Fibroblast of lung (primary cell): ENCODE measurements around the gene GPC2. TPM values are rescaled to one million over a fixed set of nuclear protein-coding genes. Genes with fewer than 3 reads are reported as not detected.
"Not testable (repeated sequence)": the region's sequence is repeated elsewhere in the genome, so short reads cannot be mapped to it uniquely, and the experiment has no call there.

ENCODE experiments used
- DNase-seq, 2 donors: peaks; one replicate each; pipeline versions ENCODE4 v3.0.0 to v3.0.0-alpha.2; 2010; ENCODE audit warnings: low read depth in 2 of 2
- H2AFZ ChIP-seq: 2 replicates; pipeline ENCODE4 v1.5.1; 2012; ENCODE audit warnings: low read length, control low read depth, inconsistent platforms
- H3K27ac ChIP-seq: 2 replicates; pipeline ENCODE4 v1.5.1; 2011; ENCODE audit warnings: low read length, control low read depth; ENCODE audit not compliant: insufficient read depth
- H3K27me3 ChIP-seq: 2 replicates; pipeline ENCODE4 v1.5.1; 2011; ENCODE audit warnings: mild to moderate bottlenecking, low read length; ENCODE audit not compliant: control insufficient read depth, insufficient read depth
- H3K36me3 ChIP-seq: 2 replicates; pipeline ENCODE4 v1.5.1; 2011; ENCODE audit warnings: low read length; ENCODE audit not compliant: control insufficient read depth, insufficient read depth
- H3K4me1 ChIP-seq: 2 replicates; pipeline ENCODE4 v1.5.1; 2011; ENCODE audit warnings: low read length; ENCODE audit not compliant: control insufficient read depth, insufficient read depth; ENCODE audit errors: extremely low read depth
- H3K4me2 ChIP-seq: 2 replicates; pipeline ENCODE4 v1.5.1; 2011; ENCODE audit warnings: low read length, control low read depth; ENCODE audit not compliant: insufficient read depth; ENCODE audit errors: extremely low read depth
- H3K4me3 ChIP-seq, 4 experiments: fragments of 200-600 bp in 1 of 4; sonication (generic) in 1 of 4; replicated peaks in 1 of 4; 2 replicates each; pipeline ENCODE4 v1.5.1; 2011 to 2016; ENCODE audit warnings: low read length in 4 of 4, low read depth in 3 of 4, mild to moderate bottlenecking in 3 of 4, control low read depth in 2 of 4, inconsistent platforms in 1 of 4, mixed read lengths in 1 of 4; ENCODE audit not compliant: insufficient read depth in 1 of 4; ENCODE audit errors: control extremely low read depth in 1 of 4
- H3K79me2 ChIP-seq: 2 replicates; pipeline ENCODE4 v1.5.1; 2012; ENCODE audit warnings: mild to moderate bottlenecking, low read length, inconsistent platforms; ENCODE audit not compliant: control insufficient read depth, insufficient read depth
- H3K9ac ChIP-seq: 2 replicates; pipeline ENCODE4 v1.5.1; 2011; ENCODE audit warnings: mild to moderate bottlenecking, low read length, control low read depth; ENCODE audit not compliant: insufficient read depth
- H3K9me3 ChIP-seq: 2 replicates; pipeline ENCODE4 v1.5.1; 2012; ENCODE audit warnings: low read depth, low read length; ENCODE audit not compliant: control insufficient read depth, insufficient read depth
- H4K20me1 ChIP-seq: 2 replicates; pipeline ENCODE4 v1.5.1; 2011; ENCODE audit warnings: low read length; ENCODE audit not compliant: control insufficient read depth, insufficient read depth; ENCODE audit errors: extremely low read depth
- CTCF ChIP-seq, 2 donors: IDR thresholded peaks in 1 of 2; conservative IDR thresholded peaks in 1 of 2; 1 replicate in 1 of 2; 2 replicates in 1 of 2; pipeline ENCODE4 v1.5.1; 2011 to 2012; ENCODE audit warnings: low read length in 2 of 2, control low read depth in 1 of 2, inconsistent platforms in 1 of 2, low read depth in 1 of 2, mild to moderate bottlenecking in 1 of 2
- EZH2 ChIP-seq: IDR thresholded peaks from 2 replicates; pipeline ENCODE4 v1.5.1; 2012; ENCODE audit warnings: low read length, control low read depth, mild to moderate bottlenecking; ENCODE audit errors: missing control alignments
- polyA plus RNA-seq, 2 donors: library from polyadenylated mRNA; depleted of rRNA in 1 of 2; stranded (reverse) in 1 of 2; unstranded in 1 of 2; fragments of >200 nt; gene quantifications; 2 replicates each; pipeline ENCODE4 v1.2.1, GENCODE V29; 2011 to 2012; ENCODE audit warnings: missing spikeins in 1 of 2
- total RNA-seq: library from RNA; depleted of rRNA; stranded (reverse); fragments of >200 nt; gene quantifications from 2 replicates; pipeline ENCODE4 v1.2.1, GENCODE V29; 2014

GPC2 gene
- total and polyA plus RNA-seq, 2 donors (not counting 1 experiment from before 2014, with no cell fraction given), result 0.35 to 2.3 TPM

GRCh38 chr7:100204454-100204853 lies 27.3 kb upstream of the GPC2 start:
- H4K20me1 ChIP-seq, result no peaks in the 10 kb centered on the region
- H3K27me3 ChIP-seq, result no peaks in the 10 kb centered on the region
- no peak for TF ChIP-seq EZH2
- TF ChIP-seq CTCF (conservative IDR thresholded peaks at IDR 0.05 in 1 of 2, IDR thresholded peaks at IDR 0.05 in 1 of 2; ENCODE audit: low read depth in 1 of 2, low read length in 2 of 2), result no peak

GRCh38 chr7:100200693-100201092 lies 23.5 kb upstream of the GPC2 start:
- Histone ChIP-seq H3K9ac (no peak overlapping the region), H3K4me1 (no peaks in the 10 kb centered on the region), H3K9me3 (no peaks in the 10 kb centered on the region), H3K27ac (no peak overlapping the region), H3K4me2 (no peak overlapping the region), H3K79me2 (no peaks in the 10 kb centered on the region), H3K27me3 (no peaks in the 10 kb centered on the region), H3K4me3 (no peak overlapping the region), H4K20me1 (no peaks in the 10 kb centered on the region), H3K36me3 (no peaks in the 10 kb centered on the region), H2AFZ (no peak overlapping the region)
- no peak for DNase-seq
- TF ChIP-seq EZH2 (no peak), CTCF (conservative IDR thresholded peaks at IDR 0.05 in 1 of 2, IDR thresholded peaks at IDR 0.05 in 1 of 2; ENCODE audit: low read depth in 1 of 2, low read length in 2 of 2) (no peak)

More at GRCh38 chr7:100204454-100204853, 27.3 kb upstream of the GPC2 start:
- H3K9ac ChIP-seq, result no peak overlapping the region
- no peak overlapping the region for H3K4me3 ChIP-seq
- no peak overlapping the region for H3K27ac ChIP-seq
- H3K4me2 ChIP-seq, result no peak overlapping the region
- no peaks in the 10 kb centered on the region for H3K4me1 ChIP-seq
- no peaks in the 10 kb centered on the region for H3K36me3 ChIP-seq
- DNase-seq, result no peak
- H2AFZ ChIP-seq, result no peak overlapping the region
- no peaks in the 10 kb centered on the region for H3K79me2 ChIP-seq
- no peaks in the 10 kb centered on the region for H3K9me3 ChIP-seq

- Histone ChIP-seq H3K9me3 (no peaks in the 10 kb centered on the region), H3K27ac (no peak overlapping the region), H2AFZ (no peak overlapping the region), H3K27me3 (no peaks in the 10 kb centered on the region), H3K36me3 (no peaks in the 10 kb centered on the region), H3K4me3 (no peak overlapping the region), H4K20me1 (no peaks in the 10 kb centered on the region), H3K9ac (no peak overlapping the region), H3K4me2 (no peak overlapping the region), H3K79me2 (no peaks in the 10 kb centered on the region), H3K4me1 (no peaks in the 10 kb centered on the region)
- no peak for TF ChIP-seq EZH2
- TF ChIP-seq CTCF (conservative IDR thresholded peaks at IDR 0.05 in 1 of 2, IDR thresholded peaks at IDR 0.05 in 1 of 2; ENCODE audit: low read depth in 1 of 2, low read length in 2 of 2), result no peak
- DNase-seq, result no peak
These were observed 21.1 kb upstream of the GPC2 start for GRCh38 chr7:100198266-100198665.

- not testable (repeated sequence) for H3K9ac ChIP-seq, H4K20me1 ChIP-seq, H3K4me2 ChIP-seq, H3K9me3 ChIP-seq, DNase-seq, H3K27me3 ChIP-seq, H3K36me3 ChIP-seq, H3K27ac ChIP-seq, H3K79me2 ChIP-seq, H3K4me3 ChIP-seq, H3K4me1 ChIP-seq, H2AFZ ChIP-seq
These were observed 18.7 kb upstream of the GPC2 start for GRCh38 chr7:100195901-100196322.
